Ishikawa (cell line): ENCODE measurements around the gene TNNI3.
A peak's percentile ranks its signal among the peaks of the same experiment; 100 is the strongest.

ENCODE experiments used
- CEBPB ChIP-seq: IDR thresholded peaks from 2 replicates; pipeline ENCODE4 v1.6.1; 2012
- CREB1 ChIP-seq: IDR thresholded peaks from 2 replicates; pipeline ENCODE4 v1.6.1; 2012; ENCODE audit warnings: low read depth
- EGR1 ChIP-seq: IDR thresholded peaks from 2 replicates; pipeline ENCODE4 v1.6.1; 2012
- EP300 ChIP-seq: IDR thresholded peaks from 2 replicates; pipeline ENCODE4 v1.6.1; 2012; ENCODE audit warnings: borderline replicate concordance
- FOXM1 ChIP-seq: IDR thresholded peaks from 2 replicates; pipeline ENCODE4 v1.6.1; 2012; ENCODE audit warnings: low read depth, borderline replicate concordance
- MAX ChIP-seq: IDR thresholded peaks from 2 replicates; pipeline ENCODE4 v1.6.1; 2012
- NFIC ChIP-seq: IDR thresholded peaks from 2 replicates; pipeline ENCODE4 v1.6.1; 2012
- RAD21 ChIP-seq: IDR thresholded peaks from 2 replicates; pipeline ENCODE4 v1.6.1; 2012; ENCODE audit warnings: low read depth
- TAF1 ChIP-seq: IDR thresholded peaks from 2 replicates; pipeline ENCODE4 v1.6.1; 2012; ENCODE audit warnings: low read depth, mild to moderate bottlenecking
- TCF12 ChIP-seq: IDR thresholded peaks from 2 replicates; pipeline ENCODE4 v1.6.1; 2012; ENCODE audit warnings: low read depth
- TEAD4 ChIP-seq: IDR thresholded peaks from 2 replicates; pipeline ENCODE4 v1.6.1; 2012
- USF1 ChIP-seq: IDR thresholded peaks from 2 replicates; pipeline ENCODE4 v1.6.1; 2012
- YY1 ChIP-seq: IDR thresholded peaks from 2 replicates; pipeline ENCODE4 v1.6.1; 2012; ENCODE audit warnings: low read depth
- ZBTB7A ChIP-seq: IDR thresholded peaks from 2 replicates; pipeline ENCODE4 v1.6.1; 2012; ENCODE audit warnings: low read depth
- TF ChIP-seq, protein P1 (sequence below): IDR thresholded peaks from 2 replicates; pipeline ENCODE4 v1.6.1; 2012; ENCODE audit warnings: low read depth, mild to moderate bottlenecking

The TNNI3 gene

DNA sequence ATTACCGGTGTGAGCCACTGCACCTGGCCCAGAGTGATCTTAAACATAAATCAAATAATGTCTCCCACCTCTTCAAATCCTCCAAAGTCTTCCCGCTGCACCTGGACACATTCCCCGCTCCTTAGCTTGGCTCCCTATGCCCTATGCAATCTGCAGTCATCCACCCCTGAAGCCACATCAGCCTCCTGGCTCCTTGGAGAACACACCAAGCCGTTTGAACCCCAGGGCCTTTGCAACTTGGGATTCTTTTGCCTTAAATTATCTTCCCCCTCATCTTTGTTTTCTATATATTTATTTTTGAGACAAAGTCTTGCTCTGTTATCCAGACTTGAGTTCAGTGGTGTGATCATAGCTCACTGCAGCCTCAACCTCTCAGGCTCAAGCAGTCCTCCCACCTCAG, 11.6 kb upstream of the TNNI3 start:
- TF ChIP-seq USF1: no peak
- TF ChIP-seq, protein P1, sequence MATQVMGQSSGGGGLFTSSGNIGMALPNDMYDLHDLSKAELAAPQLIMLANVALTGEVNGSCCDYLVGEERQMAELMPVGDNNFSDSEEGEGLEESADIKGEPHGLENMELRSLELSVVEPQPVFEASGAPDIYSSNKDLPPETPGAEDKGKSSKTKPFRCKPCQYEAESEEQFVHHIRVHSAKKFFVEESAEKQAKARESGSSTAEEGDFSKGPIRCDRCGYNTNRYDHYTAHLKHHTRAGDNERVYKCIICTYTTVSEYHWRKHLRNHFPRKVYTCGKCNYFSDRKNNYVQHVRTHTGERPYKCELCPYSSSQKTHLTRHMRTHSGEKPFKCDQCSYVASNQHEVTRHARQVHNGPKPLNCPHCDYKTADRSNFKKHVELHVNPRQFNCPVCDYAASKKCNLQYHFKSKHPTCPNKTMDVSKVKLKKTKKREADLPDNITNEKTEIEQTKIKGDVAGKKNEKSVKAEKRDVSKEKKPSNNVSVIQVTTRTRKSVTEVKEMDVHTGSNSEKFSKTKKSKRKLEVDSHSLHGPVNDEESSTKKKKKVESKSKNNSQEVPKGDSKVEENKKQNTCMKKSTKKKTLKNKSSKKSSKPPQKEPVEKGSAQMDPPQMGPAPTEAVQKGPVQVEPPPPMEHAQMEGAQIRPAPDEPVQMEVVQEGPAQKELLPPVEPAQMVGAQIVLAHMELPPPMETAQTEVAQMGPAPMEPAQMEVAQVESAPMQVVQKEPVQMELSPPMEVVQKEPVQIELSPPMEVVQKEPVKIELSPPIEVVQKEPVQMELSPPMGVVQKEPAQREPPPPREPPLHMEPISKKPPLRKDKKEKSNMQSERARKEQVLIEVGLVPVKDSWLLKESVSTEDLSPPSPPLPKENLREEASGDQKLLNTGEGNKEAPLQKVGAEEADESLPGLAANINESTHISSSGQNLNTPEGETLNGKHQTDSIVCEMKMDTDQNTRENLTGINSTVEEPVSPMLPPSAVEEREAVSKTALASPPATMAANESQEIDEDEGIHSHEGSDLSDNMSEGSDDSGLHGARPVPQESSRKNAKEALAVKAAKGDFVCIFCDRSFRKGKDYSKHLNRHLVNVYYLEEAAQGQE: no peak
- no peak for TF ChIP-seq YY1
- TF ChIP-seq CEBPB: no peak
- no peak for TF ChIP-seq NFIC
- no peak for TF ChIP-seq ZBTB7A
- no peak for TF ChIP-seq EGR1
- no peak for TF ChIP-seq TEAD4
- TF ChIP-seq TCF12: no peak
- TF ChIP-seq RAD21: no peak
- no peak for TF ChIP-seq EP300
- no peak for TF ChIP-seq FOXM1
- TF ChIP-seq MAX: no peak
- no peak for TF ChIP-seq CREB1
- no peak for TF ChIP-seq TAF1

DNA sequence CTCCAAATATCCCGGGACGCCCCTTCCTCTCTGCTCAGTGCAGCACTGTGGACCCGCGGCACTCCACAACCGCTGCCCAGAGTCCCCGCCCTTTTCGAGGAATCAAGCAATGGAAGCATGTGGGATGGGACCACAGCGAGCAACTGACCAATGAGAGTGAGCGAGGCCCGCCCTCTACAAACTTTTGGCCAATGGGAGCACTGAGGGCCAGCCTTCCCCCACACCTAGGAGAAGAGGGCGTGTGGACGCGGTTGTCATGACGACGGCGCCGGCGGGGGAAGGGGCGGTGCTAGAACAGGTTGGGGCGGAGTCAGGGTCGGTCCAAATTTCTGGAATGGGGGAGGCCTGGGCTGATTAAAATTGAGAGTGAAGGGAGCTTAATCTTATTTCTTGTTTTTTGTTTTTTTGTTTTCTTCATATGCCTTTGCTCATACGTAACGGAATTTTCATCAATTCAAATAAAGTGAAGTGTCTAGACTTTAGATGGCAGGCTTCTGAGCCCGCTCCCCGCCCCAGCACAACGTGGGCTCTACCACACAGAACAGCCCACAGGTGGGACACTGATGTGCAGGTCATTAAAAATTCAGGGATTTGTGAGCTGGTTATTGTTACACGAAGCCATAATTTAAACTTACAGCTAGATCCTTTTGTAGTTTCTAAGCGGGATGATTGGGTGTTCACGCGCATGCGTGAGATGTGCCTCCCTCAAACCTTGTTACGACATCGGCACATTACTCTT, 9.2 kb upstream of the TNNI3 start, which contains the start of gene DNAAF3:
Gene DNAAF3, minus strand, starts transcription at position 84 of the 739 bp plus-strand sequence. CDS start 200 bp downstream, outside the sequence.
- TF ChIP-seq CEBPB (peak; percentile 54; the same call in 1 of the 2 replicates), EP300 (peak; percentile 38; the same call in 1 of the 2 replicates), NFIC (no peak), FOXM1 (no peak), TEAD4 (no peak)

DNA sequence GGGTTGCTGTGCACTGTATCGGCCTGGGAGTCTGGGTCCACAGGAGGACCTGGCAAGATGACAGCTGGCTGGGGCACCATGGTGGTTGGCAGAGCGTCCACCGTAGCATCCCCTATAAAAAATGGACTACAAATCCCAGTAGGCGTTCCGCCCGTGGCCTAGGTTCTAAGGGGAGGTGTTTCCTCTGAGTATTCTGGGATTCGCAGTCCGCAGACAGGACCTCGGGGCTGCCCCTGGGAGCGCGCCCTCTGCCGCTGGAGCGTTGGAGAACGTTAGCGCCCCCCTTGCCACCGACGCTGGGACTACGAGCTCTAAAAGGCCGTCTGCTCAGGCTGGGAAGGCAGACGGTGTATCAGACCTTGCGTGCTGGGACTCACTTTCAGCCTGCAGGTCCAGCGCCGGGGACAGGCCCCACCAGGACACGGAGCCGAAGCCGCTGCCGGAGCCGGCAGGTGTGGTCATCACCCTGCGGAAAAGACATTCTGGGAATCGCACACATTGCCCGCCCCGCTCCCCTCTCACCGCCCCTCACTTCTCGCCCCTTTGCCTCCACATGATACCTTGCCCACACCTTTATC, 8.5 kb upstream of the TNNI3 start:
- peak; percentile 9; the same call in 1 of the 2 replicates for TF ChIP-seq RAD21
- no peak for TF ChIP-seq EGR1

DNA sequence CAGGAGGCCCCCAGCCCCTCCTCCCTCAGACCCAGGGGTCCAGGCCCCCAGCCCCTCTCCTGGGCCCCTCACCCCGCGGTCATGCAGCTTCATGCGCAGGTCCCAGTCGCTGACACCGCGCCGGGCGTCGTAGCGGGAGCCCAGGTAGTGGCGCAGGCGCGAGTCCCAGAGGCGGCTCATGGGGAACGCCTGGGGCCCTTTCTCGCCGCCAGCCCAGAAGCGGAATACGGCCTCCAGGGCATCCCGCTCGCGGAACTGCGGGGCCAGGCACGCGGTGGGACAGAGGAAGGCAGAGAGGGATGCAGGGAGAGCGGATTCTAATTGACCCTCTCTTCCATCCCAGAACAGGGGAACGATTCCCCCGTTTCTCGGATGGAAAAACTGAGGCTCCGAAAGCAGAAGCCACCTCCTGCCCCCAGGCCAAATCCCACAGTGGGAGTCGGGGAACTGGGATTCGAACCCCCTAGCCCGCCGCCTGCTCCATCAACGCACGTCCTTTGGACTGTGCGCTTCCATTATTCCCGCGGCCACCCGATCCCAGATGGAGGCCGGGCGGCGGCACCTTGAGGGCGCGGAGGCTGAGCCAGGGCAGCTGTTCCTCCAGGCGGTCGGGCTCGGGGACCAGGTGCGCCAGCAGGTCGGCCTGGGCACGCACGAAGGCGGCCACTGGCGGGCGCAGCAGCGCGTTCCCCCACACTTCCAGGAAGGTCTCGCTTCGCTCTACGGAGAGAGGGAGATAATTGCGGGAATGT, 4.2 kb upstream of the TNNI3 start:
- TF ChIP-seq YY1 (no peak), FOXM1 (no peak), NFIC (no peak), CREB1 (no peak), TCF12 (no peak), RAD21 (no peak), EP300 (no peak), MAX (no peak), TEAD4 (no peak), EGR1 (no peak), TAF1 (no peak), CEBPB (no peak), ZBTB7A (no peak), USF1 (no peak)
- TF ChIP-seq, protein P1: no peak

DNA sequence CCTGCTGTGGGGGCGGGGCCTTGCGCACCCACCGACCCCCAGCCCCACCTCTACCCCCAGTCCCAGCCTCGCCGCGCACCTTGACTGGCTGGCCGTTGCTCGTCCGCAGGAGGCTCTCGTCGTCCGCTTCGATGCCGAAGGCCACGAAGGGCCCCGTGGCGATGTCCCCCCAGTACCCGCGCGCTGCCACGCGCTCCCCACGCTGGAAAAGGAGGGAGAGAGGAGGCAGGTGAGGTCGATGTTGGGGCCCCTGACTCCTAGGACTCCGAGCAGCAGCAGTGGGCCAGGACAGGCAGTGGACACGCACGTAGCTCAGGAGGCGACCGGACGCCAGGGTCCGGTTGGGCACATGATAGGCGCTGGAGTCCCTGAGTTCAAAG, 3.4 kb upstream of the TNNI3 start:
- TF ChIP-seq NFIC: no peak
- TF ChIP-seq TEAD4: no peak
- TF ChIP-seq RAD21: no peak
- no peak for TF ChIP-seq MAX
- no peak for TF ChIP-seq TCF12
- no peak for TF ChIP-seq ZBTB7A
- TF ChIP-seq CEBPB: no peak
- no peak for TF ChIP-seq FOXM1
- TF ChIP-seq TAF1: no peak
- TF ChIP-seq EGR1: no peak
- no peak for TF ChIP-seq CREB1
- no peak for TF ChIP-seq EP300
- no peak for TF ChIP-seq YY1
- no peak for TF ChIP-seq USF1
- TF ChIP-seq, protein P1: no peak
